Activated gamma-delta T cell treated with Interleukin-2 at 50 U/mL for 16 hours (primary cell): ENCODE results near the gene MYBPC2.
"Not testable (repeated sequence)": the region's sequence is repeated elsewhere in the genome, so short reads cannot be mapped to it uniquely, and the experiment has no call there.

ENCODE experiments used
- DNase-seq: peaks from one replicate; pipeline ENCODE4 v3.0.0-alpha.2; 2020

The MYBPC2 gene

GRCh38 chr19:50460161-50460765 is 27.6 kb downstream of the MYBPC2 start:
- DNase-seq = no peak

DNA sequence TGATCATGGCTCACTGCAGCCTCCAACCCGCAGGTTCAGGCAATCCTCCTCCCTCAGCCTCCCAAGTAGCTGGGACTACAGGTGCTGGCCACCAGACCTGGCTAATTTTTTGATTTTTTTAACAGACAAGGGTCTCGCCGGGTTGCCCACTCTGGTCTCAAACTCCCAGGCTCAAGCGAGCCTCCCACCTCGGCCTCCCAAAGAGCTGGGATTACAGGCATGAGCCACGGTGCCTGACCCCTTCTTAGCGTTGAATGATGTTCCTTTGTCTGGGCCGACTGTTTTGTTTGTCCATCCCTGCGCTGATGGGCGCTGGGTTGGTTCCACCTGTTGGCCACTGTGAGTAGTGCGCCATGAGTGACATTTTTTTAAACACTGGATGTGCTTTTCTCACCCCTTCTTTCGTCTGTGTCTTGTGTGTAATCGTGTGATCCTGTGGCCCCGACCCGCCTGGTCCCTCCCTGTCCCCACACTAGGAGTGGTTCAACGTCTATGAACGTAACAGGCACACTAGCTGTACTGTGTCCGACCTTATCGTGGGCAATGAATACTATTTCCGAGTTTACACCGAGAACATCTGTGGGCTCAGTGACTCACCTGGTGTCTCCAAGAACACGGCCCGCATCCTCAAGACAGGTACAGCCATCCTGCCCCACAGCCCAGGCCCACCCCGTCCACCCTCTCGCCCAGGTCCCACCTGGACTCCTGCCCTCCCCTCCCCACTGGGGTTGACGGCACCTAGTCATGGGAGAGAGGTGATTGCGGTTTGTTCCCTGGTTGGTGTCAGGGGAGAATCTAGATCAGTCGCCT is 28.6 kb downstream of the MYBPC2 start:
- peak; percentile 52 for DNase-seq

GRCh38 chr19:50462970-50463369 is 30.3 kb downstream of the MYBPC2 start:
- no peak for DNase-seq

DNA sequence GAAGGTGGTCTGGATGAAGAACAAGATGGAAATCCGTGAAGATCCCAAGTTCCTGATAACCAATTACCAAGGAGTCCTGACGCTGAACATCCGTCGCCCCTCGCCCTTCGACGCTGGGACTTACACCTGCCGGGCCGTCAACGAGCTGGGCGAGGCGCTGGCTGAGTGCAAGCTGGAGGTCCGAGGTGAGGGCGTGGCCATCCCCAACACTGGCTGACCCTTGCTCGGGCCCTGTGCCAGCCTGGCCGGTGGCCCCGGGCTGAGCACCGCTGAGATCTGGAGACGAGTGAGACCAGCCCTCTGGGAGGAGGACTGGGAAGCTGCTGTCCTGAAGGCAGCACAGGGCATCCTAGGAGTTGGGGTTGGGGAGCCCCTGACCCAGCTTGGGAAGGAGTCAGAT is 31.7 kb downstream of the MYBPC2 start:
- no peak for DNase-seq

DNA sequence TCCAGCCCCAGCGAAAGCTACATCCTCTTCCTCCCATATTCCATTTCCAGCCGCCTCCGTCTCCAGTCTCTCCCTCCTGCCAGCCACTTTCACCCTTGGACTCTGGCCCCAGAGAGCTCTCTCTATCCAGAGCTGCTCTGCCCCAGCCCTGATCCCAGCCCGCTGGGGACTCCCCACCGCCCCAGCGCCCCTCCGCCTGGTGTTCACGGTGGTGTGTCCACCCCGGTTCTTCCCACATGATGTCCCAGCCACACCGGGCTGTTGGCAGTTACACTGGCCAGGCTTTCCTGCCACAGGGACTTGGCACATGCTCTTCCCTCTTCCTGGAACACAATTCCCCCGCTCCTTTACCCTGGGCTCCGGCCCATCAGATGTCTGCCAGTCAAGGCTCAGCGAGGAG is 32.3 kb downstream of the MYBPC2 start:
- DNase-seq = no peak

- no peak for DNase-seq
These were observed 33.5 kb downstream of the MYBPC2 start for GRCh38 chr19:50465986-50466705.

- no peak for DNase-seq
These were observed 34.0 kb downstream of the MYBPC2 start for GRCh38 chr19:50466706-50467039.

GRCh38 chr19:50467566-50467965 is 34.9 kb downstream of the MYBPC2 start:
- DNase-seq = no peak

DNA sequence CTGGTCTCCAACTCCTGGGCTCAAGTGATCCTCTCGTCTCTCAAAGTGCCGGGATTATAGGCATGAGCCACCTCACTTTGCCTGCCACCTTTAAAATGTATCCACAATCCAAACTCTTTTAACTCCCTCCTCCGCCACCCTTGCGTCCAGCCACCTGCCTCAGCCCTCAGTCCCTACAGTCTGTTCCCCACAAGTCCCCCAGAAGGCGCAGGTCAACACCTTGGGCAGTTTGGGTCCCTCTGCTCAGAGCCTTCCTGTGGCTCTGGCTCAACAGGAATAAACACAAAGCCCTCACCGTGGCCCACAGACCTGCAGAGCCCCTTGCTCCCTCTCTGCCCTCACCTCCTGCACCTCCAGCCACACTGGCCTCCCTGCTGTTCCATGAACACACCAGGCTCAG is 36.1 kb downstream of the MYBPC2 start:
- DNase-seq = no peak

DNA sequence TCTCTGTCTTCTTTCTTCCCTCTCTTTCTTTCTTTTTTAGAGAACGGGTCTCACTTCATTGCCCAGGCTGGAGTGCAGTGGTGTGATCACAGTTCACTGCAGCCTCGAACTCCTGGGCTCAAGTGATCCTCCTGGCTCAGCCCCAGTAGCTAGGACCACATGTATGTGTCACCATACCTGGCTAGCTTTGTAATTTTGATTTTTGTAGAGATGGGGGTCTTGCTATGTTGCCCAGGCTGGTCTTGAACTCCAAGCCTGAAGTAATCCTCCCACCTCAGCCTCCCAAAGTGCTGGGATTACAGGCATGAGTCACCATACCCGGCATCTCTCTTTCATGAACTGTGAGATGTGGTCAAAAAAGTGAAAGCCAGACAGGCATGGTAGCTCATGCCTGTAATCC is 40.6 kb downstream of the MYBPC2 start:
- not testable (repeated sequence) for DNase-seq

- DNase-seq = no peak
These were observed 42.4 kb downstream of the MYBPC2 start for GRCh38 chr19:50475101-50475568.

GRCh38 chr19:50475736-50476223 is 43.1 kb downstream of the MYBPC2 start:
- no peak for DNase-seq

GRCh38 chr19:50476224-50476906 is 43.7 kb downstream of the MYBPC2 start, which contains the start of the genes EMC10 and GARIN5A:
TSS of gene EMC10 (plus strand) at chr19:50476507. CDS start at chr19:50476545, 38 bp downstream.
TSS of gene GARIN5A (minus strand) at chr19:50476848. CDS start at chr19:50476388, 460 bp downstream.
- DNase-seq = peak; percentile 85

GRCh38 chr19:50476907-50477238 is 44.2 kb downstream of the MYBPC2 start:
- DNase-seq = no peak

DNA sequence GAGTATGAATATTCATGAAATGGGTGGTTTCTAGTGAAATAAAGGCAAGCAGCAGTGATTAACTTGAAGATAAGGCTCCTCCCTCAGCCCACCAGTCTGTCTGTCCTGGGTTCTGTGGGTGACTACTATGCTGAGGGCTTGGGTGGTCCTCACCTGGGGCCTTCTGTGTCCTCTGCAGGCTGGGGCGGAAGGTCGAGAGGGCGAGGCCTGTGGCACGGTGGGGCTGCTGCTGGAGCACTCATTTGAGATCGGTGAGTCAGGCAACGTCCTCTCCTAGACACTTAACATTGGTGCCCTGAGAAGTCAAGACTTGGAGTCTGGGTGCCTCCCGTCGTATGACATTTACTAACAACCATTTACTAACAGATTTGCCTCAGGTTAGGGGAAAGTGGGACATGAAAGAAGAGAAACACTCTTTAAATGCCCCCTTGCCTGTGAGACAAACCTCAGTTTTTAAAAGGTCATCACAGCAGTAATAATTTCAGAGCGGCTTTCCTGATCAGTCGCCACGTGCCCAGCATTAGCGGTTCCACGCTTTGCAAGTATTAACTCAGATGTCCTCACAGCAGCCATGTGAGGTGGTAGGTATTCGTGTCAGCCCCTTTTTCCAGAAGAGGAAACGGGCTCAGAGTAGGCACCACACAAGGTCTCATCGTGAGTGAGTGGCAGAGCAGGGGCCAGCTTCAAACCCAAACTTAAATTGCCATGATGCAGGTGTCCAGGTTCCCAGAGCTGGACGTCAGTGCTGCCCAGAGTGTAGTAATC is 45.2 kb downstream of the MYBPC2 start:
- no peak for DNase-seq

GRCh38 chr19:50478901-50479715 is 46.4 kb downstream of the MYBPC2 start:
- no peak for DNase-seq

DNA sequence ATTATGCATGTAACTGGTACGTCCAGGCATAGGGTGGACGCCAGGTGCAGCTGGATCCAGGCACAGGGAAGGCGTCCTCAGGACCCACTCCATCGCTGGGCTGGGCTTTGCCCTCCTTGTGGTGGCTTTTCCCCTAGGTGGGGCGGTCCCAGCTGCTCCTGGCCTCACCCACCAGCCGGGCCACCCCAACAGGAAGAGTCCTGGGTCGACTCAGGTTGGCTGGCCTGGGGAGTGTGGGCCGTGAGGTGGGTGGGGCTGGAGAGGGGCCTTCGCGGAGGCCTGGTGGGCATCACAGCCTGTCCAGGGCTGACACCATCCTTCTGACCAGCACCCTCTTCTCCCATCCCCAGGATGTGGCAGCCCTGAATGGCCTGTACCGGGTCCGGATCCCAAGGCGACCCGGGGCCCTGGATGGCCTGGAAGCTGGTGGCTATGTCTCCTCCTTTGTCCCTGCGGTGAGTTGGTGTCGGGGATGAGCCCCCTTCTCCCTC is 47.1 kb downstream of the MYBPC2 start:
- no peak for DNase-seq

GRCh38 chr19:50480281-50481111 is 47.8 kb downstream of the MYBPC2 start:
- no peak for DNase-seq

DNA sequence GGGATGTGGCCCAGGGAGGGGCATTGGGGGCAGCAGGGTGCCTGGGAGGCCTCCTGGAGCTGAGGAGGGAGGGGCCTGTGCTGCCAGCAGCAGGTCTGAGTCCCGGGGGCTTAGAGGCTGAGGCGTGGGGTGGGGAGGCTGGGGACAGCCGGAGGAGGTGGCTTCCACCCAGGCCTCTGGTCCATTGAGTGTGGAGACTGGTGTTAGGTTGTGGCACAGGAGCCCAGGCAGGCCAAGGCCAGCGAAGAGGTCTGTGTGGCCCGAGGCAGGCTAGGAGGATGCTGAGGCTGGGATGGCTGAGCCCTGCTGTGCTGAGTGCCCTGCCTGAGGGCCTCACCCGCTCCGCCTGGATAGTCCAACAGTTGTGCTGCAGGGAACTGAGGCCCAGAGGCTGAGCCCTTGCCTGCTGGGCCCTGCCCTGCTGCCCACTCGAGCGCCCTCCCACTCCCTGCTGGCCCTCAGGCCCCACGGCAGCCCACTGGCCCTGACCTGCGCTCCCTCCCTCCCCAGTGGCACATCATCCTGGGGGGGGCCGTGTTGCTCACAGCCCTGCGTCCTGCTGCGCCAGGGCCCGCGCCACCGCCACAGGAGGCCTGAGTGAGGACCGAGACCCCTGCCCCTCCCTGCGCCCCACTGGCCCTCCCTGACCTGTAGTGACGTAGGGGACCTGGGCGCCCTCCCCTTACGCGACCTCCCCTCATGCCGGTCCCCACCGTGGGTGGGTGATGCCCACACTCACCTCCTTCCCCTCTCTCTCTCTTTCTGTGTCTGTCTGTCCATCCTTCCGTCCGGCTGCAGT is 48.9 kb downstream of the MYBPC2 start:
- no peak for DNase-seq
